Measurements from ENCODE around the gene LBX2. TPM values are rescaled to one million over a fixed set of nuclear protein-coding genes. Genes with fewer than 3 reads are reported as not detected.
"Not testable (repeated sequence)": the region's sequence is repeated elsewhere in the genome, so short reads cannot be mapped to it uniquely, and the experiment has no call there.

Gene LBX2
- total RNA-seq, 4 donors from 2014 or later: 0.40 to 0.58 TPM; not detected in 2

- TF ChIP-seq EP300 (IDR thresholded peaks at IDR 0.05): no peak
- TF ChIP-seq POLR2AphosphoS5 (IDR thresholded peaks at IDR 0.05): no peak
- TF ChIP-seq CTCF (IDR thresholded peaks at IDR 0.05): no peak
- no peak for TF ChIP-seq POLR2A (IDR thresholded peaks at IDR 0.05)
- H3K4me3 ChIP-seq: no peak overlapping the region
- WGBS, 2 donors (ENCODE audit: low coverage in 1 of 2): 88% methylated on average over 1 of the region's 9 CpGs; no CpG with 5 or more reads in 1 of the 2 donors
- no peak for ATAC-seq
- no peak overlapping the region for H3K27ac ChIP-seq
- no peaks in the 10 kb centered on the region for H3K4me1 ChIP-seq
- H3K27me3 ChIP-seq: no peaks in the 10 kb centered on the region
- H3K36me3 ChIP-seq: peaks cover 0 to 100% of the 10 kb centered on the region in 2 donors
- no peaks in the 10 kb centered on the region for H3K9me3 ChIP-seq
Measured at GRCh38 chr2:74489906-74490305, 9.5 kb downstream of the LBX2 start.

- Histone ChIP-seq H3K36me3 (peaks cover 0 to 95% of the 10 kb centered on the region in 2 donors), H3K4me1 (peaks cover 0 to 8% (median 2%) of the 10 kb centered on the region in 3 donors), H3K27ac (no peak overlapping the region), H3K9me3 (no peaks in the 10 kb centered on the region), H3K4me3 (no peak overlapping the region), H3K27me3 (no peaks in the 10 kb centered on the region)
- no peak for ATAC-seq
- TF ChIP-seq POLR2AphosphoS5 (IDR thresholded peaks at IDR 0.05): no peak
- TF ChIP-seq POLR2A (IDR thresholded peaks at IDR 0.05): no peak
- TF ChIP-seq CTCF (IDR thresholded peaks at IDR 0.05): no peak
- TF ChIP-seq EP300 (IDR thresholded peaks at IDR 0.05): no peak
- 88 to 92% methylated on average over 5 to 6 of the region's 9 CpGs for WGBS, 2 donors (ENCODE audit: low coverage in 1 of 2)
Measured at GRCh38 chr2:74488643-74489481, 10.5 kb downstream of the LBX2 start.

GRCh38 chr2:74486141-74486540, 13.3 kb downstream of the LBX2 start:
- Histone ChIP-seq H3K27ac (no peak overlapping the region), H3K36me3 (peaks cover 0 to 73% of the 10 kb centered on the region in 2 donors), H3K4me3 (no peak overlapping the region), H3K4me1 (peaks cover 0 to 27% (median 16%) of the 10 kb centered on the region in 3 donors), H3K27me3 (no peaks in the 10 kb centered on the region), H3K9me3 (no peaks in the 10 kb centered on the region)
- ATAC-seq: no peak
- WGBS, 2 donors (ENCODE audit: low coverage in 1 of 2): 75 to 100% methylated on average over 1 to 2 of the region's 2 CpGs
- TF ChIP-seq CTCF (IDR thresholded peaks at IDR 0.05) (no peak), EP300 (IDR thresholded peaks at IDR 0.05) (no peak), POLR2A (IDR thresholded peaks at IDR 0.05) (no peak), POLR2AphosphoS5 (IDR thresholded peaks at IDR 0.05) (no peak)

GRCh38 chr2:74483675-74484164, 15.7 kb downstream of the LBX2 start:
- Histone ChIP-seq H3K4me1 (peaks cover 0 to 43% (median 19%) of the 10 kb centered on the region in 3 donors), H3K27ac (peak overlapping the region in 2 of 4 donors; percentile 87 to 88), H3K4me3 (peak overlapping the region; percentile 57 to 90), H3K36me3 (peaks cover 0 to 73% of the 10 kb centered on the region in 2 donors)
- ATAC-seq, H3K9me3 ChIP-seq, H3K27me3 ChIP-seq: not testable (repeated sequence)
- WGBS, 2 donors (ENCODE audit: low coverage in 1 of 2): 72 to 90% methylated on average over 8 to 16 of the region's 19 CpGs

DNA sequence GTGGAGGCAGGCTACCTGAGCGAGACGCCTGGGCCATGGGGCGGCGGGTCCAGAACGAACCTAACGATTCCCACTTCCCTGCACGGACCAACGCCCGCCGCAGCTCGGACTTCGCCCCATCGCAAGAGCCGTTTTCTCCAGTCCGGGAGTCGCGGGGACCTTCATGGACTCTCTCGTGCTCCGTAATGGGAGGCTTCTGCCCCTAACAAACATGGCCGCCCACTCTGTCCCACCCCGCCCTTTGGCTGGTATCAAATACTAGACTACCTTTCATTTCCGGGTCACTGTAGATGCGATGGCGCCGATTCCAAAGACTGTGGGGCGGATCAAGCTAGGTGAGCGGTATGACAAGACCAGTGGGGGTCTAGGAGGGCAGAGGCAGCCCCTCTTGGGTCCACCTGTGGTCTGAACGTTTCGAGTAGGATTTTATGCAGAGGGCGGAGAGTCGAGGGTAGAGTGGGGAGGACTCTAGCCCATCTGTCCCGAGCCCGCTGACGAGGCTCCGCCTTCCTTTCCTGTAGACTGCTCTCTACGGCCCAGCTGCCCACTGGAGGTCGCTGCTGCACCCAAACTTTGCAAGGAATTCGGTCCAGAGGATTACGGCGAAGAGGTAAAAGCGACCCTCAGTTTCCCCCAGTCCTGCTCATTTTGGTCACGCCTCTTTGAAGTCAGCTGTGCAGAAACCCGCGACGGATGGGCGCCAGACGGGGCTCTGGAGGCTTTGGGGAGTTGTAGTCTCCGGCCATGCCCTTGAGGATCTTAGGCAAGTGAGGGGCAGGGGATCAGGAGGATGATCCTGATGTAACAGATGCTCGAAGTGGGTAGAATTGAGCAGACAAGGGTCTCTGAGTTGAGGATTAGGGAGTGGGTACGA, 16.4 kb downstream of the LBX2 start, which contains the start of the genes CCDC142 and TTC31:
Gene CCDC142 (minus strand): TSS at position 198 of the 874 bp plus-strand sequence. CDS start 161 bp downstream, at position 37.
Gene TTC31 (plus strand): TSS at position 281 of the 874 bp plus-strand sequence. CDS start 15 bp downstream, at position 296.
- H3K9me3 ChIP-seq: no peaks in the 10 kb centered on the region
- H3K4me3 ChIP-seq: peak within 1 kb of the TSS; percentile 57 to 90
- TF ChIP-seq POLR2AphosphoS5 (IDR thresholded peaks at IDR 0.05): peak; percentile 75
- peak in 1 of 2 donors; percentile 48 for TF ChIP-seq POLR2A (IDR thresholded peaks at IDR 0.05)
- peak in 3 of 4 experiments; percentile 80 to 88 (median 87) for TF ChIP-seq CTCF (IDR thresholded peaks at IDR 0.05)
- no peak for TF ChIP-seq EP300 (IDR thresholded peaks at IDR 0.05)
- no peaks in the 10 kb centered on the region for H3K27me3 ChIP-seq
- H3K36me3 ChIP-seq: peaks cover 0 to 73% of the 10 kb centered on the region in 2 donors
- H3K4me1 ChIP-seq: peaks cover 0 to 43% (median 19%) of the 10 kb centered on the region in 3 donors
- WGBS, 2 donors (ENCODE audit: low coverage in 1 of 2): 0% methylated on average over 8 of the region's 50 CpGs; no CpG with 5 or more reads in 1 of the 2 donors
- peak within 1 kb of the TSS; percentile 54 to 97 (median 88) for H3K27ac ChIP-seq
- ATAC-seq: peak; percentile 98

All from gastroesophageal sphincter (tissue), 4 donors.